HL-60/S4 treated with phorbol 12-myristate 13-acetate at 8.2 ng/mL for 4 days and 3 days (cell line): Measurements from ENCODE around the gene CGN.

Experiments
- in situ Hi-C: fragments of 300-500 bp; cut with MboI; formaldehyde crosslinking; loops from 2 replicates; pipeline ENCODE4 v1.15.0; 2022; ENCODE audit warnings: low sequenced_read_pairs

The CGN gene

GRCh38 chr1:151510957-151511635 is at the start of gene CGN:
Gene CGN (plus strand): TSS chr1:151511387. CDS start chr1:151518520, 7,133 bp downstream.
- in situ Hi-C loops, result no loop called here

- in situ Hi-C loops, result no loop called here
Measured at GRCh38 chr1:151461694-151462093, 49.5 kb upstream of the CGN start.

DNA sequence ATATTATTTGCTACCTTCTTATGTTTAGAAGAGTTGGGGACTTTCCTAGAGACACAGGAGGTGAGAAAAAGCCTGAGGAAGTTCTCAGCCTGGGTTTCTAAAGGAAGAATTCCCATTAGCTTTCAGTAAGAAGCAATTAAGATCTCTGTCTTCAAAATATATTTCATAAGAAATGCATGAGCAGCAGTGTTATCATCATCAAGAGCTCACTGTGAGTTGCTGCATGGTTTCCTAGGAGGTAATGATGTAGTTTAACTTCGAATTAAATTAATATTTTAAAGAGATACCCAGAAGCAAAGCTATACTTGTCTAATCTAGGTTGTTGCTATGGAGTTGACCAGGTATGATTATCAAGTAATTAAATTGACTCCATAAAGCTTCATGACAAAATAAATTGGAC is 46.2 kb upstream of the CGN start:
- in situ Hi-C loops, result no loop called here

DNA sequence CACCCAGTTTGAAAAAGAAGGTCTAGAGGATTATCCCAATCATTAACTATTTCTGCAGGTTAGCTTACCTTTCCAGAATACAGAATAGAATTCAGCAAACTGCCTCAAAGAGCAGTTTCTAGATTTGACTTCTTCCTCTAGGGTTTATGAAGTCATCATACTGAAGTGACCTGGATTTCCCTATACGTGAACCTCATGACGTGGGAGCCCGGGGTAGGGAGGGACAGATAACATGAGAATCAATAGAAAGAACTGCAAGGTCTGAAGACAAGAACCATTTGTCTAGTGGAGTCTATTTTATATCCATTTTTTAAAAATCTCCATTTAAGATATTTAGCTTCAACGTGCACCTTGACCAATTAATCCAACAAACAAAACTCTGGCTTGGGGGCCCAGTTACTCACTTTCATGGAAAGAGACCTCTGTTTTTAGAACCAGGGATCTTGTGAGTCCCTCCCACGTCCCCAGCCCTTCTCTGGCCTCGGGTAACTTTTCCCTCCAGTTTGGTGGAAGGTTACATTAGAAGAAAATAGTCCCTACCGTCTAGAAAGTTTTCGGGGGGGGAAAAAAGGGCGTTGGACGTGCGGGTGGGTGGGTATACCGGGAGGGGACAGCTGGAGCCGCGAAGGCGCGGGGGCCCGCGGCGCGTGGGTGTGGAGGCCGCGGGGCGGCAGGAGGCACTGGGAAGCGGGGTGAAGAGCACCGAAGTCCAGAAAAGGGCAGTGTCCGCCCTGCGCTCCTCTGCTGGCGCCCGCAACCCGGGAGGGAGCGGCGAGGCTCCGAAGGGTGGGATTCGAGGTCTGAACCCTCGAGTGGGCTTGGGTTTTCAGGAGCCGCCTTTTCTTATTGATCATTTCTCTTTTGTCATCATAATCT is 38.1 kb upstream of the CGN start:
- in situ Hi-C loops, result no loop called here

- in situ Hi-C loops, result no loop called here
Measured at GRCh38 chr1:151474745-151475144, 36.4 kb upstream of the CGN start.

GRCh38 chr1:151475175-151475574 is 36.0 kb upstream of the CGN start:
- in situ Hi-C loops, result no loop called here

- in situ Hi-C loops, result no loop called here
Measured at GRCh38 chr1:151476083-151476482, 35.1 kb upstream of the CGN start.

- in situ Hi-C loops, result no loop called here
Measured at GRCh38 chr1:151477066-151477465, 34.1 kb upstream of the CGN start.

GRCh38 chr1:151478140-151478812 is 32.9 kb upstream of the CGN start:
- in situ Hi-C loops, result no loop called here

DNA sequence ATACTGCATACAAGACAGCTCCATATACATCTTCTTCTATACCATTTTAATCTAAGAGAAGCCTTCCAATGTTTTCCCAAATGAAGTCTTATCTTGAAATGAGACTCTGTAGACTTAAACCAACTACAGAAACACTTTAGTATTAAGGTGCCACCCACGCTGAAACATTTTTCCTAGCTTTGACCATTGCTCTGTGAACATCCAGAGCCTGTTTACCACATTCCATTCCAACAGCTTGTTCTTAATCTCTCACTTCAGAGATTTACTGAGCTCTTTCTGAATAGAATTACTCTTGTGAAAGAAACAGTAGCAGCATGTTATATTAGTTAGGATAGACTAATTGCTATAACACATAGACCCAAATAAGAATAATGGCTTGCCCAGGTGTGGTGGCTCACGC is 32.3 kb upstream of the CGN start:
- in situ Hi-C loops, result no loop called here

GRCh38 chr1:151479462-151479861 is 31.7 kb upstream of the CGN start:
- in situ Hi-C loops, result no loop called here

GRCh38 chr1:151482017-151482416 is 29.2 kb upstream of the CGN start:
- in situ Hi-C loops, result no loop called here

GRCh38 chr1:151485685-151486255 is 25.4 kb upstream of the CGN start:
- in situ Hi-C loops, result no loop called here

GRCh38 chr1:151486557-151486956 is 24.6 kb upstream of the CGN start:
- in situ Hi-C loops, result no loop called here

DNA sequence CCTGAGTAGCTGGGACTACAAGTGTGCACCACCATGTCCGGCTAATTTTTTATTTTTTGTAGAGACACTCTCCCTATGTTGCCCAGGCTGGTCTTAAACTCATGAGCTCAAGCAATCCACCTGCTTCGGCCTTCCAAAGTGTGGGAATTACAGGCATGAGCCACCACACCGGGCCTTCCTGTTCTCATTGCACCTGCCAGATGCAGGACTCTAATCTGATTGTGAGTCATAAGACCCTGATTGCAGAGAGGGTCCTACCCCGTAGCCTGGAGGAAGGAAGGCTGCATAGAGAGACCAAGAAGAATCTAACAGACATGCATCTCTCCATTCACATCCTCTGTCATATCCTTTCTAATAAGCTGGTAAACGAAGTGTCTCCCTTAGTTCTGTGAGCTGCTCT is 19.5 kb upstream of the CGN start:
- in situ Hi-C loops, result no loop called here

DNA sequence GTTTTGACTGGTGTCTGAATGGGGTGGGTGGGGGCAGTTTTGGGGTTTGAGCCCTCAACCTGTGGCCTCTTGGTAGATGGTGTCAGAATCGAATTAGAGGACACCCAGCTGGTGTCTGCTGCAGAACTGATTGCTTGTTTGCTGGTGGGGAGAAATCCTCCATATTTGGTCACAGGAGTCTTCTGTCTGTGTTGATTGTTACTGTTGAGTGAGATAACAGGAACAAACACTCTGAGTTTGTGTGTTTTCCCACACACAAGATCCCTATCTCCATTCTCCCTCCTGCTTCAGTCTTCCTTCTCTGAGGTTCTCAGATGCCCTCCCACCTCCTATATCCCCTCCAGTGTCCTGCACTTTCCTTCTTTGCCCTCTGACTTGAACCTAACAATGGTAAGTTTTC is 19.1 kb upstream of the CGN start:
- in situ Hi-C loops, result no loop called here

DNA sequence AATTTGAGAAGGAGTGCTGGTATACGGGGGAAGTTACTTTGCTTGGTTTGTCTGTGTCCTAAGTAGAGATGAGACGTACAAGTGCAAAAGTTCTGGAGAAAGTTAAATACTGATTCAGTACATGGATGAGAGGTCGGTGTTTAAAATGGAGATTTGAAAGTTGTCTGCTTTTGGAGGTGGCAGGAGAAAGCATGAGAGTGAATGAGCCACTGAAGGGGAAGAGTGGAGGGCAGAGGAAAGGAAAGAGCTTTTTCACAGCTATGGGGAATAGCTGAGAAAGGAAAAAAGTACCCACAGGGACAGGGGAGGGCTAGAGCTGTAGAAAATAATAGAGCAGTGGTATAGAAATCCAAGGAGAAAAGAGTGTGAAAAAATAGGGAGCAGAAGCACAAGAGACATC is 18.1 kb upstream of the CGN start:
- in situ Hi-C loops, result no loop called here

DNA sequence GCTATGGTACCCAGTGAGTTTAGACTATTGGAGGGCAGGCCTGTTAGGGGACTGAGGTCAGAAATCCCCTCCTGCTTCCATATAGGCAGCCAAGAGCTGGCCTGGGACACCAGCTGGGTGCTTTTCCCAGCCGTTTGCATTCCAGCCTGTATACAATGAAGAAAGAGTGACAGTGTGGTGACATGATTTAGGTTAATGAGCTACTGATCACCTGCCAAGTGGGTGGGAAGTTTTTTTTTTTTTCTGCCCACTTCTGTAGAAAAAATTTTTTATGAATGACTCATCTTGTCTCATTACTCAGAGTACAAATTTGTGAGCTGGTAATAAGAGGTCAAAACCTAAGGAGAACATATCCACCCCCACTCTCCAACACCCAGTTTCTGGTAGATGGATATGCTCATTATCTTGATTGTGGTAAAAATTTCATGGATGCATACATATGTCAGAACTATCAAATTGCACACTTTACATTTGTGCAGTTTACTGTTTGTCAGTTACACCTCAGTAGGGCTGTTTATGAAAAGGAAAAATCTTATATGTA is 16.4 kb upstream of the CGN start:
- in situ Hi-C loops, result no loop called here

GRCh38 chr1:151495316-151495715 is 15.9 kb upstream of the CGN start:
- in situ Hi-C loops, result no loop called here

GRCh38 chr1:151499365-151499764 is 11.8 kb upstream of the CGN start:
- in situ Hi-C loops, result no loop called here

- in situ Hi-C loops, result no loop called here
Measured at GRCh38 chr1:151499930-151500329, 11.3 kb upstream of the CGN start.
